Measurements from ENCODE around the gene CAMKMT. TPM values are rescaled to one million over a fixed set of nuclear protein-coding genes. Genes with fewer than 3 reads are reported as not detected.
A peak's percentile ranks its signal among the peaks of the same experiment; 100 is the strongest.

The CAMKMT gene
- total RNA-seq, 2 experiments from 2014 or later: 11.9 to 13.9 TPM

- ChIA-PET CTCF (interaction anchor here (0.7 to 3.3 kb wide), 4 partner anchors 9 to 78 kb away, joined by 3 to 29 read pairs (median 4); no protein-coding TSS in a partner anchor), POLR2A (no interaction called here)
- Mint-ChIP-seq H3K4me3 (no peak overlapping the region), H3K36me3 (ENCODE audit: low read depth) (no peaks in the 10 kb centered on the region), H3K27ac (no peak overlapping the region), H3K9me3 (peaks cover 4% of the 10 kb centered on the region), H3K4me1 (ENCODE audit: low read depth) (no peaks in the 10 kb centered on the region), H3K27me3 (no peaks in the 10 kb centered on the region)
- DNase-seq: no peak
- Histone ChIP-seq H3K9me3 (ENCODE audit: control insufficient read depth in 1 of 2, insufficient read depth in 1 of 2, low read length in 2 of 2) (no peaks in the 10 kb centered on the region), H3K27me3 (ENCODE audit: control insufficient read depth in 1 of 2, insufficient read depth in 2 of 2, low read length in 2 of 2) (no peaks in the 10 kb centered on the region), H3K27ac (ENCODE audit: low read depth in 1 of 2, low read length in 2 of 2) (no peak overlapping the region), H3K4me1 (ENCODE audit: insufficient read depth, low read length) (no peaks in the 10 kb centered on the region), H3K4me3 (ENCODE audit: low read length) (no peak overlapping the region), H3K36me3 (ENCODE audit: insufficient read depth, low read length) (no peaks in the 10 kb centered on the region)
- TF ChIP-seq CTCF (IDR thresholded peaks at IDR 0.05): no peak
- intact Hi-C loops (cut with DNase I, micrococcal nuclease): loop anchor here in 1 of 2 experiments (5.0 to 10.0 kb wide), 2 partner anchors 225 to 428 kb away; no protein-coding TSS in a partner anchor
- no peak for ATAC-seq (ENCODE audit: poor library complexity)
Measured at GRCh38 chr2:44470151-44470550, 108.4 kb downstream of the CAMKMT start.

- CTCF ChIA-PET: interaction anchor here (2.8 kb wide), 1 partner anchor 13 kb away, joined by 13 read pairs; no protein-coding TSS in a partner anchor
- DNase-seq (no peak), ATAC-seq (ENCODE audit: poor library complexity) (no peak)
- no peaks in the 10 kb centered on the region for H3K36me3 ChIP-seq (ENCODE audit: insufficient read depth, low read length)
- no peaks in the 10 kb centered on the region for H3K4me1 ChIP-seq (ENCODE audit: insufficient read depth, low read length)
- H3K27me3 ChIP-seq (ENCODE audit: control insufficient read depth in 1 of 2, insufficient read depth in 2 of 2, low read length in 2 of 2): no peaks in the 10 kb centered on the region
- Mint-ChIP-seq H3K36me3 (ENCODE audit: low read depth) (no peaks in the 10 kb centered on the region), H3K4me1 (ENCODE audit: low read depth) (peaks cover 9% of the 10 kb centered on the region), H3K27ac (no peak overlapping the region), H3K4me3 (no peak overlapping the region), H3K27me3 (no peaks in the 10 kb centered on the region), H3K9me3 (no peaks in the 10 kb centered on the region)
- H3K4me3 ChIP-seq (ENCODE audit: low read length): no peak overlapping the region
- no peak overlapping the region for H3K27ac ChIP-seq (ENCODE audit: low read depth in 1 of 2, low read length in 2 of 2)
- POLR2A ChIA-PET: no interaction called here
- TF ChIP-seq CTCF (IDR thresholded peaks at IDR 0.05): no peak
- no peaks in the 10 kb centered on the region for H3K9me3 ChIP-seq (ENCODE audit: control insufficient read depth in 1 of 2, insufficient read depth in 1 of 2, low read length in 2 of 2)
- intact Hi-C loops (cut with DNase I, micrococcal nuclease): loop anchor here (2.0 to 10.0 kb wide), 4 partner anchors 233 to 479 kb away; no protein-coding TSS in a partner anchor
Measured at GRCh38 chr2:44477657-44478414, 116.1 kb downstream of the CAMKMT start.

GRCh38 chr2:44479127-44479887, 117.6 kb downstream of the CAMKMT start:
- H3K27me3 ChIP-seq (ENCODE audit: control insufficient read depth in 1 of 2, insufficient read depth in 2 of 2, low read length in 2 of 2): no peaks in the 10 kb centered on the region
- H3K36me3 Mint-ChIP-seq (ENCODE audit: low read depth): no peaks in the 10 kb centered on the region
- intact Hi-C loops (cut with DNase I, micrococcal nuclease): loop anchor here (2.0 to 10.0 kb wide), 4 partner anchors 235 to 477 kb away; no protein-coding TSS in a partner anchor
- H3K27me3 Mint-ChIP-seq: no peaks in the 10 kb centered on the region
- H3K4me3 ChIP-seq (ENCODE audit: low read length): no peak overlapping the region
- CTCF ChIA-PET: interaction anchor here (0.5 to 2.8 kb wide), 30 partner anchors 9 to 1088 kb away, joined by 3 to 29 read pairs (median 4); partner anchors contain the start of genes CAMKMT, DYNC2LI1 and PREPL
- no peak overlapping the region for H3K27ac ChIP-seq (ENCODE audit: low read depth in 1 of 2, low read length in 2 of 2)
- H3K9me3 Mint-ChIP-seq: no peaks in the 10 kb centered on the region
- no peaks in the 10 kb centered on the region for H3K36me3 ChIP-seq (ENCODE audit: insufficient read depth, low read length)
- DNase-seq: peak in 10 of 14 experiments; percentile 1 to 82 (median 22)
- H3K4me1 ChIP-seq (ENCODE audit: insufficient read depth, low read length): no peaks in the 10 kb centered on the region
- peak; percentile 100 for TF ChIP-seq CTCF (IDR thresholded peaks at IDR 0.05)
- H3K9me3 ChIP-seq (ENCODE audit: control insufficient read depth in 1 of 2, insufficient read depth in 1 of 2, low read length in 2 of 2): no peaks in the 10 kb centered on the region
- H3K4me3 Mint-ChIP-seq: no peak overlapping the region
- ATAC-seq (ENCODE audit: poor library complexity): peak; percentile 100
- peaks cover 9% of the 10 kb centered on the region for H3K4me1 Mint-ChIP-seq (ENCODE audit: low read depth)
- POLR2A ChIA-PET: interaction anchor here (0.6 to 1.3 kb wide), 3 partner anchors 20 to 401 kb away, joined by 3 to 6 read pairs (median 3); partner anchors contain the start of genes CAMKMT and PREPL
- H3K27ac Mint-ChIP-seq: peak overlapping the region; percentile 27
